NCI-H1105 treated with DMSO at 0.1 percent for 48 hours (cell line): ENCODE data around the gene CPXM2.
A peak's percentile ranks its signal among the peaks of the same experiment; 100 is the strongest.

ENCODE experiments used
- DNase-seq: peaks from one replicate; lab custom pipeline; 2025; lab: John Stamatoyannopoulos, UW

CPXM2 gene

GRCh38 chr10:123904834-123905409, 13.3 kb upstream of the CPXM2 start:
- DNase-seq, result no peak

DNA sequence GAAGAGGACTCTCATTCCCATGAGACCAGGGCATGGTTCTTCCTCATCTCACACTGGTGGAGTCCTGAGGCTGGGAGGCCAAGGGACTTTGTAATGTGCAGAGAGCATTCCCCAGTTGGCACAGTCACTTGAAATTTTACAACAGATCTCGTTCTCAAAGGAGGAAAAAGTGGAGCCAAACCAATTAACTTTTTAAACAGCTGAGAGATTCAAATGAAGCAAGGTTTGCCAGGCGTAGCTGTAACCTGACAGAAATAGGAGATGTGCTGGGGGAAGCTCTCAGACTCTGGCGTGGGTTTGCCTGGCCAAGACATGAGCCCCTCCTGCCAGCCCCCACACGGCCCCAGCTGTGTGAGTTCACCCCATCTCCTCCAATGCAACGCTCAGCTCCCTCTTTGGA, 12.0 kb upstream of the CPXM2 start:
- no peak for DNase-seq

DNA sequence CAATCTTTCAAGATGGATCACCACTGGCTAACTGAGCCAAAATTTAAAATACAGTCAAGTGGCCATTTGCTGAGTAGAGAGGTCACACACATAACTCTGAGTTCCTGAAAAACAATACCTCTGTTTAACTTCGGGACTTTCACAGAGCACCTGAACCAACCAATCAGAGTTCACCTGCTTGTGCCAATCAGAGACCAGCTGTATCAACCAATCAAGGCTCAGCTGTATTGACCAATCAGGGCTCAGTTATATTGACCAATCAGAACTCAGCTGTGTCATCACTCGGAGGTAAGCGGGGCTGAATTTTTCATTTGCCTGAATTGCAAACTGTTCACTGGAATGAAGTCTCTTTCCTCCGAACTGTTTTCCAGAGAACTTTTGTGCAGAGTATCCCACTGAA, 10.0 kb upstream of the CPXM2 start:
- DNase-seq, result no peak

GRCh38 chr10:123897146-123897545, 5.5 kb upstream of the CPXM2 start:
- no peak for DNase-seq

GRCh38 chr10:123896246-123896927, 4.8 kb upstream of the CPXM2 start:
- DNase-seq, result peak; percentile 57

GRCh38 chr10:123893651-123894050, 2.0 kb upstream of the CPXM2 start:
- DNase-seq, result no peak

- no peak for DNase-seq
These were observed 857 bp downstream of the CPXM2 start for GRCh38 chr10:123890756-123891143.

- no peak for DNase-seq
These were observed 1.4 kb downstream of the CPXM2 start for GRCh38 chr10:123890226-123890625.

GRCh38 chr10:123889821-123890220, 1.8 kb downstream of the CPXM2 start:
- no peak for DNase-seq

DNA sequence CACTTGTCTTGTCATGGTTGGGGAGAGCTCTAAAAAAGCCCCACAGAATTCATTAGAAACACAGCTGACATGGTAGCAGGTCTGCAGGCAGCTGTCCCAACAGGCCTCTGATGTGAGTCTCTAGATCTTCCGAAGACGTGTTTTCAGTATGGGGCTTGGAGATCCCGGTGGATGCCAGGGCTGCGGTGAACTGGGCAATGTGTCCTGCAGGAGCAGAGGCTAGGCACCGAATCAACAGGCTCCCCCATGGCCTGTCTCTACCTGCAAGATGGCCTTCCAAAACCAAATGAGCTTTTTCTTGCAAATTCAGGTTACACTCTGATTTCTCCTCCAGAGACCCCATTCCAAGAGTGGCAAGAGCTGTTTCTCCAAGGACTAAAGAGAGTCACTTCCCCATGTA, 2.9 kb downstream of the CPXM2 start:
- DNase-seq, result no peak

DNA sequence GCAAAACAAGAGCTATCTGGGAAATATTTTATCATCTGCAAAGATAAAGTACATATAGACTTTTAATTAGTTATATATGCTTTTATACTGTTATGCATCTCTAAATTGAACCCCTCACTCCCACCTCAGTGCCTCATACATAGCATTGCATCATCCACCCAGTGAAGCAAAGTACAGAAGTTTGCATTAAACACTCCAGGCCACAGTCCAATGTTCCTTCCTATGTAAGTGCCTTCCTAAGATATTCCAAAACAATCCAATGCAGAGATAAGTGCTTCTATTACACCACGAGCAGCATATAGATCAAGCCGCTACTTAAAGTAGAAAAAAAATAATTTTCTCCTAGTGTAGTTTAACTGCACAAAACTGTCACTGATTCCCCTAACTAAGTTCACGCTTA, 3.4 kb downstream of the CPXM2 start:
- DNase-seq, result no peak

DNA sequence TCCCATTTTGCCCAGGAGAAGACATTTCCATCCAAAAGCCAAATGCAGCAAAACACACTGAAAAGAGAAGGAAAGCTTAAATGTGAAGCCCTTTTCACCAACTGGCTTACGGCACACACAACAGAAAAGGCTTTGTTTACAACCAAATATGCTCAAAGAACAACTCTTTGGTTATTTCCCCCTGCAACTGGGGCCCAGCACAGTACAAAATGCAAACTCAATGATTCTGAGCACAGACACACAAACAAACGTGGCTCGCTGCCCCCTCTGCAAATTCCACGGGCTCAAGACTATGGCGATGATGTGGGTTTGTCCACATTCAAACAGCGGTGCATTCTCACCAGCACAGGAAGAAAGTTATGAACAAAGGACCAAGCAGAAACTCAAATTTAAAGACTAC, 5.3 kb downstream of the CPXM2 start:
- DNase-seq, result no peak

- no peak for DNase-seq
These were observed 6.0 kb downstream of the CPXM2 start for GRCh38 chr10:123885406-123886170.

- DNase-seq, result no peak
These were observed 6.7 kb downstream of the CPXM2 start for GRCh38 chr10:123884907-123885381.

DNA sequence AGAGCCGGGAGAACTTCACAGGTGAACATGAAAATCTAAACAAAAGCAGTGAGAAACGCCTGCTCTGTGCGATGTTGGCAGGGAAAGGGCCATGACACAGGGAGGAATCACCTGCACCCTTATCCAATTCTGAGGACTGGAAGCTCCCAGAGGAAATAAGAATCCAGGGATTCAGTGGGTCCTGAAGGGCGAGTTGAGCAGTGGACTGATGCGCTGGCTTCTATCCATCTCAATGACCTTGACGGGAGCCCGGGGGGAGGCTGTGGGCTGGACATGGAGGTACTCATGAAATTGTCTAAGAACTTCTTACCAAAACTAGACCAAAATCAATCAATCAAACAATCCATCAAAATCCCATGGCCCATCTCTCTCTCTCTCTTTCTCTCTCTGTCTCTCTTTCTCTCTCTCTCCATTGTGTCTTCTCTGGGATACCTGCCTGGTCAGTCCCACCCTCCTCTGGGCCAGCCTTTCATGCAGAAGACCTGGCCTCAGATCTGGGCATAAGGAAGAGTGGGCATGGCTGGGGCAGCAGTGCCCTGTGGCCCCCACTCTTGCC, 7.2 kb downstream of the CPXM2 start:
- no peak for DNase-seq

DNA sequence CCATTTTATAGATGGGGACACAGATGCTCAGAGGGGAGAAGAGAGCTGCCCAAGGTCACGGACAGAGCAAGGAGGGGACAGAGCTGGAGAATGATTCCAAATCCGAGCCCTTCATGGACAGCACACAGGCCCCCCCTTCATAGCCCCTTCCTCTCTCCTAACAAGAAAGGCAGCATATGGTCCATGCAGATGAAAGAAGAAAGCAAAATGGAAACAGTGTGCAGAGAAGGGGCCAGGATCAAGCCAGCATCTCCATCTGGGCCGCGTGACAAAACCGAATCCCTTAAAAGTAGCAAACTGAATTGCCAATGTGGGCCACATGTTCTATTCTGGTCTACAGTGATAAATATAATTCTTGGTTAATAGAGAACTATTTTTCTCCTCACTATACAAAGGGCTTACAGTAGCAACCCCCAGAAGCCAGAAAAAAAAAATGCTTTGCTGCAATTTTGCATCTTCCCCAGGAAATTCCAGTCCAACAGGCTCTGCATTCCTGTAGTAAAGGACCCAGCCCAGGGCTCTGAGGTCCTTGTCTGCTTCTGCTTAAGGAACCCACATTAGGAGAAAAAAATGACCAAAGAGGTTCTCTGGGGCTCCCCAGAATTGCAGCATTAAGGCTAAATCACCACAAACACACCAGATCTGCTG, 7.8 kb downstream of the CPXM2 start:
- no peak for DNase-seq

DNA sequence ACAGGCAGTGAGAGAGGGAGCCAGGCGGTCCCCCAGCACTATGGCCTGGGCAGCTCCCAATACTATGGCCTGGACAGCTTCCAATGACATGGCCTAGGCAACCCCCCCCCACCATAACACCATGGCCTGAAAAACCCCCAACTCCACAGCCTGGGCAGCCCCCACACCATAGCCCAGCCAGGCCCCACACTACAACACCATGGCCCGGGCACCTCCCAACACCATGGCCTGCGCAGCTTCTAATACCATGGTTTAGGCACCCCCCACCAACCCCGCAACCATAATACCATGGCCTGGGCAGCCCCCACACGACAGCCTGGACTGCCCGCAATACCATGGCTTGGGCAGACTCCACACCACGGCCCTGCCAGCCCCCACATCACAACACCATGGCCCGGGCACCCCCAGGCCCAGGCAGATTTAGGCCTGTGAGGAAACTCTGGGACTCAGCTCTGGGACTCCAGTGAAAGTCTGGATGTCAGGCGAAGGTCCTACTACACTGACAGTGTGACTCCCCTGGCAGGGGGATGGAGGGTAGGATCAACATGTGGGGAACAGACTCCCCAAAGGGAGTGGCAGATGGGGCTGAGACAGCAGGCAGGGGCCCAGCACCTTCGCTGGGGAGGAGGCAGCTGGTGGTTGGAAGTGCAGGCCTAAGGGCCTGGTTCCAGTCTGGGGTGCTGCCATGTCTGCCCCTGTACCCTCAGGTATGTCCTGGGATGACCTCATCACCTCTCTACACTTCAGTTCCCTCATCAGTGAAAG, 8.7 kb downstream of the CPXM2 start:
- no peak for DNase-seq

DNA sequence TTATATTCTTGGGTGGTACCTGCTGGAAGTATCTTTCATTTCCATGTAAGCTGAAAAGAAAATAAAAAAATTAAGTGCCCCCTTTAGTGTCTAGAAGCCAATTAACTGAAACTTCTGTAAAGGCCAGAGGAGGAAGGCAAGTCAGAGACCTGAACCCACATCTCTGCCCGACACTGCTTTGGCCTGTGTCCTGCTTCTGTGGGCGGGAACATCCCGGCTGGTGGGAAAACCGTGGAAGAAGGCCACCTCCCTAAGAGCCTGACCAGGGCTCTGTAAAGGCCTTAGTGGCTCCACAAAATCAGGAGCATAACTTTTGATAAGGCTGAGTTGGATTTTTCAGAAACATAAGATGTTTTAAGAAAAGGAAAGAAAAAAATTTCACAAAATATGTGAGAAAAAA, 9.4 kb downstream of the CPXM2 start:
- no peak for DNase-seq

- DNase-seq, result no peak
These were observed 11.9 kb downstream of the CPXM2 start for GRCh38 chr10:123879606-123880257.

GRCh38 chr10:123878666-123879303, 12.8 kb downstream of the CPXM2 start:
- no peak for DNase-seq

DNA sequence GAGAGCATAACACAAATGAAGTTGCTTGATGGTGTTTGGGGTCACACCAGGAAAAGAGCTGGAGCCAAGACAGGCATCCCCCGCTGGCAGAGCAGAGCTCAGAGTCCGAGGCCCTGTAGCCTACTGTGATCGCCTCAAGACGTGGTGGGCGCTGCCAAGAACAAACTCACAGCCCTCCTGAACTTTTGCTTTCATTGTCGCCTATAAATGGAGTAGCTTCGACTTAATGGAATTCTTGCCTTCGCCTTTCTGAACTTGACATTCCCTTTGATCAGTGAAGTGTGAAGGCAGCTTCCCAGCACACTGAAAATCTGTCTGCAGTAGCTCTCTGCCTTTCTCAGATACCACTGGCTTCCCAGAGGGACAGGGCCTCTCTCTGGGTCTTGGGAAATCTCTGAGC, 21.3 kb downstream of the CPXM2 start:
- DNase-seq, result no peak
